GM18868 (cell line): ENCODE data around the gene MTHFR.

ENCODE experiments used
- ATAC-seq: cut with Tn5 transposase; IDR thresholded peaks from one replicate; pipeline ENCODE4 v1.9.1; 2021; ENCODE audit warnings: mild to moderate bottlenecking, moderate library complexity; ENCODE audit not compliant: unreplicated experiment

MTHFR gene

GRCh38 chr1:11783556-11783955, 22.2 kb downstream of the MTHFR start:
- ATAC-seq: no peak

- ATAC-seq: no peak
Measured at GRCh38 chr1:11782127-11782708, 23.5 kb downstream of the MTHFR start.

GRCh38 chr1:11781297-11781696, 24.5 kb downstream of the MTHFR start:
- ATAC-seq: no peak

- ATAC-seq: no peak
Measured at GRCh38 chr1:11780380-11781147, 25.2 kb downstream of the MTHFR start.

- no peak for ATAC-seq
Measured at GRCh38 chr1:11779715-11780379, 25.9 kb downstream of the MTHFR start.

- ATAC-seq: no peak
Measured at GRCh38 chr1:11778844-11779623, 26.7 kb downstream of the MTHFR start.

GRCh38 chr1:11778336-11778735, 27.4 kb downstream of the MTHFR start:
- ATAC-seq: no peak

GRCh38 chr1:11777658-11778322, 28.0 kb downstream of the MTHFR start:
- no peak for ATAC-seq

- no peak for ATAC-seq
Measured at GRCh38 chr1:11774753-11775152, 31.0 kb downstream of the MTHFR start.

GRCh38 chr1:11772458-11772857, 33.3 kb downstream of the MTHFR start:
- ATAC-seq: no peak

GRCh38 chr1:11771481-11772043, 34.2 kb downstream of the MTHFR start:
- no peak for ATAC-seq

- no peak for ATAC-seq
Measured at GRCh38 chr1:11770011-11770410, 35.8 kb downstream of the MTHFR start.

GRCh38 chr1:11769274-11769673, 36.5 kb downstream of the MTHFR start:
- no peak for ATAC-seq

- ATAC-seq: no peak
Measured at GRCh38 chr1:11768821-11769220, 36.9 kb downstream of the MTHFR start.

- no peak for ATAC-seq
Measured at GRCh38 chr1:11767922-11768704, 37.7 kb downstream of the MTHFR start.

GRCh38 chr1:11766429-11766776, 39.4 kb downstream of the MTHFR start:
- no peak for ATAC-seq

GRCh38 chr1:11765661-11766428, 39.9 kb downstream of the MTHFR start:
- no peak for ATAC-seq

- ATAC-seq: no peak
Measured at GRCh38 chr1:11764519-11764918, 41.2 kb downstream of the MTHFR start.

GRCh38 chr1:11764115-11764514, 41.6 kb downstream of the MTHFR start:
- ATAC-seq: no peak
